HEK293T (cell line): Measurements from ENCODE around the gene CLIC5.

Experiments used
- FOXM1 ChIP-seq: fragments of 450-650 bp; IDR thresholded peaks from 2 replicates; pipeline ENCODE4 v1.6.1; 2017; ENCODE audit warnings: mild to moderate bottlenecking, borderline replicate concordance
- SP1 ChIP-seq: fragments of 450-650 bp; IDR thresholded peaks from 2 replicates; pipeline ENCODE4 v1.6.1; 2017

- TF ChIP-seq FOXM1 (no peak), SP1 (no peak)
Observed at GRCh38 chr6:45850378-45851033, 165.2 kb downstream of the CLIC5 start.
